Astrocyte of the spinal cord (primary cell): ENCODE data around the gene PKP4.

ENCODE experiments used
- DNase-seq: peaks from one replicate; pipeline ENCODE4 v3.0.0; 2011; ENCODE audit warnings: low read depth, low spot score
- H3K4me3 ChIP-seq: 2 replicates; pipeline ENCODE4 v1.5.1; 2011; ENCODE audit warnings: low read depth, mild to moderate bottlenecking, low read length, moderate library complexity
- CTCF ChIP-seq: IDR thresholded peaks from 2 replicates; pipeline ENCODE4 v1.5.1; 2012; ENCODE audit warnings: low read depth, mild to moderate bottlenecking, low read length, inconsistent platforms
- in situ Hi-C: cut with HindIII; loops from 2 replicates; pipeline ENCODE4 v1.10.0; 2017; ENCODE audit warnings: low sequenced_read_pairs

The PKP4 gene

GRCh38 chr2:158544998-158545397, 88.2 kb downstream of the PKP4 start:
- TF ChIP-seq CTCF = no peak
- in situ Hi-C loops = no loop called here
- no peak overlapping the region for H3K4me3 ChIP-seq
- no peak for DNase-seq

- in situ Hi-C loops = no loop called here
- TF ChIP-seq CTCF = no peak
- DNase-seq = no peak
- H3K4me3 ChIP-seq = no peak overlapping the region
Measured at GRCh38 chr2:158546412-158547144, 89.8 kb downstream of the PKP4 start.

GRCh38 chr2:158553257-158553656, 96.5 kb downstream of the PKP4 start:
- in situ Hi-C loops = no loop called here
- TF ChIP-seq CTCF = no peak

GRCh38 chr2:158554996-158555395, 98.2 kb downstream of the PKP4 start:
- no peak for TF ChIP-seq CTCF
- in situ Hi-C loops = no loop called here
- DNase-seq = no peak
- no peak overlapping the region for H3K4me3 ChIP-seq

More at GRCh38 chr2:158553257-158553656, 96.5 kb downstream of the PKP4 start:
- DNase-seq = no peak
- no peak overlapping the region for H3K4me3 ChIP-seq

- no peak for DNase-seq
- in situ Hi-C loops = no loop called here
- H3K4me3 ChIP-seq = no peak overlapping the region
- no peak for TF ChIP-seq CTCF
Measured at GRCh38 chr2:158556124-158556523, 99.4 kb downstream of the PKP4 start.

GRCh38 chr2:158557752-158558151, 101.0 kb downstream of the PKP4 start:
- H3K4me3 ChIP-seq = no peak overlapping the region
- DNase-seq = no peak
- no peak for TF ChIP-seq CTCF
- in situ Hi-C loops = no loop called here

- no peak for DNase-seq
- in situ Hi-C loops = no loop called here
- TF ChIP-seq CTCF = no peak
- no peak overlapping the region for H3K4me3 ChIP-seq
Measured at GRCh38 chr2:158559252-158559651, 102.5 kb downstream of the PKP4 start.
